Measurements from ENCODE around the gene ATP5PD.
"Not testable (repeated sequence)": the region's sequence is repeated elsewhere in the genome, so short reads cannot be mapped to it uniquely, and the experiment has no call there.

The ATP5PD gene

DNA sequence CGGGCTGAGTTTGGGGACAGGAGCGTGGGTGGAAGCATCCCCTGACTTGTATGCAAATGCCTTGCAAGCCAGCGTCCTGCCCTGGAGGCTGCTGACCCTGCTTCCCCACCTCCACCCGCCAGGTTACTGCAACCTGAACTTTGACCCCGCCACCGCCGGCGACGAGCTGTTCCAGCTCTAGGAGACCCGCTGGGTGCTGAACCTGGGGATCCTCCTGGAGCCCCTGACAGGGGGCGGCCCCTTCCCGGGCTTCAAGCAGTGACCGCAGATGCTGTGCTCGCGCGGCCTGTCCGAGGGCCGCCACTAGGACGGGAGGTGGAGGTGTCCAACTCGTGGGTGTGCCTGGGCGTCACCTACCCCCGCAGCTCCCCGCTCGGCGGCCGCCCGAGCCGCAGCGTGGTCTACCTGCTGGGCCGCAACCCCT is 30.3 kb upstream of the ATP5PD start:
- no peak for DNase-seq

DNA sequence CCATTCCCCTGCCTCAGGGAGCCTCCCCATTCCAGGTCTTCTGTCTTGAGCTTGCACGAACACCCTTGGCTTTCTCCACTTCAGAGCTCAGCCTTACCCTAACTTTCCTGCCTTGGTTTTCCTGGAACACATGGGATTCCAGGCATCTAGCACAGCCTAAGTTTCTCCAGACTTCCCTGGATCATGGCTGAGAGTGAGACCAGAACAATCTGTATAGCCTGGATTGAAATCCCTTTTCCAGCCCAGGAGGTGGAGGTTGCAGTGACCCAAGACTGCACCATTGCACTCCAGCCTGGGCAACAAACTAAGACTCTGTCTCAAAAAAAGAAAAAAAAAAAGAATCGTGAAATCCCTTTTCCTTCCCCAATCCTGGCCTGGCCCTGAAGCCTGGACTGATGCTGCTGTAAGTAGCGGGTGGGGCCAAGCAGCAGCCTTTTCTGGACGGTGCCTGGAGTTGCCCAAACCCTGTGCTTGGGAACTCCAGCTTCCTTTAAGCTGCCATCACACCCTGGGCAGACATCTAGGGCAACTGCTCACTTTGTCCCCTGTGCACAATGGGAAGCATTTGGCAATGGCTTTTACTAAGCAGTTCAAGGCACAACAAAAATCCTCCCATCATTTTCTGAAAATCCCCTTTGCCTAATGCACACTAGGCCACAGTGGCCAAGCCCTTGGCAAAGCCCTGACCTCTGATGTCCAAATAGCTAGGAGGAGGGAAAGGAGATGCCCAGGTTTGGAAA is 29.0 kb upstream of the ATP5PD start:
- no peak for DNase-seq

DNA sequence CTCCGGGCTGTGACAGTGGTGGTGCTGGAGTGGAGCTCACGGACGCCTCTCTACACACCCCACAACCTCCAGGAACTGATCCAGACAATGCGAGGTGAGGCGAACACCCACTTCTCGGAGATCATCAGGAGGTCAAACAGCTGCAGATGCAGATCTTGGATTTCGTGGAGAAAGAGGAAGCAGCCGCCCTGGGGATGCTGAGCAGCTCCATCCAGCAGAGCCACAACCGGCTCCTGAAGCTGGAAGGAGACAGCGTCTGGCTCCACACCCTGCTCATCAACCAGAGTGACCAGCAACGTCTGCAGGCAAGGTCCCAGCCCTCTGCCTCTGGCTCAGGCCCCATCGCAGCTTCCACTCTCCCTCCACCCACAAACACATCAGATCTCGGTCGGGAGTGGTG is 27.8 kb upstream of the ATP5PD start:
- no peak for DNase-seq

DNA sequence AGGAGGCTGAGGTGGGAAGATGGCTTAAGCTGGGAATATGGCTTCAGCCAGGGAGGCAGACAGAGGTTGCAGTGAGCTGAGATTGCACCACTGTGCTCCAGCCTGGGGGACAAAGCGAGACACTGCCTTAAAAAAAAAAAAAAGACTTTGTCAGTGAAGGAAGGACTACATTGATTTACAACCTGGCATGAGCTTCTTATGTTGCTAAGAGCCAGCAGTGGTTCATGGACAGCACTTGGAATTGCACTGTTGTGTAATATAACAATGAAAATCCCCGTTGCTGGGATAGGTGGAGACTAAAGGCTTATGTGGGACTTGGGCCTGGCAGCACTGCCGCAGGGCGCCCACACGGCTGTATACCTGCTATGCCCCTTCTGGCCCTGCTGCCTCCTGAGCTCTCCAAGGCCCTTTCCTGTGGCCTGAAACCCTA is 26.9 kb upstream of the ATP5PD start:
- DNase-seq = no peak

DNA sequence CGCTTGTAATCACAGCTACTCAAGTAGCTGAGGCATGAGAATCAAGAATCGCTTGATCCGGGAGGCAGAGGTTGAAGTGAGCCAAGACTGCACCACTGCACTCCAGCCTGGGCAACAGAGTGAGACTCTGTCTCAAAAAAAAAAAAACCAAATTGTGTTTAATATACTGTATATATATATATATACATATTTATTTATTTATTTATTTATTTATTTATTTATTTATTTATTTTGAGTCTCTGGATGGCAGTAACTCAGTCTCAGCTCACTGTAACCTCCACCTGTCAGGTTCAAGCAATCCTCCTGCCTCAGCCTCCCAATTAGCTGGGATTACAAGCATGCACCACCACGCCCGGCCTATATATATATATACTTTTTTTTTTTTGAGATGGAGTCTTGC is 26.1 kb upstream of the ATP5PD start:
- not testable (repeated sequence) for DNase-seq

- not testable (repeated sequence) for DNase-seq
These were observed 24.9 kb upstream of the ATP5PD start for GRCh38 chr17:75071478-75072271.

DNA sequence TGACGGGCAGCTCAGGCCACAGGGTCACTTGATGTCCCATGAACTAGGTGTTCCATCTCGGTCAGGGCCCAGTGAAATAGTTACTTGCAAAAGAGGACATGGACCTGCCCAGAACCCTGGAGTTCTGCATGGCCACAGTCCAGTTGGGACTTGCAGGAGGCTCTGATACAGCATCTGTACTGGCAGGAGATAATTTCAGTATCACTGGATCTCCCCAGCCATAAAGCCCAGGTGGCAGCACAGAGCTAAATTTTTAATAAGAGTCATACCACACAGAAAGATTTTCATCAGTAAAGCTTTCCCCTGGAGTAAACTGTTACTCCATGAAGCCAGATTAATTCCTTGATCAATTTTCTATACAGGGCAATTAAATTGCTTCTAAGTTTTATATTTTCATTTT is 23.0 kb upstream of the ATP5PD start:
- DNase-seq = no peak

- no peak for DNase-seq
These were observed 22.0 kb upstream of the ATP5PD start for GRCh38 chr17:75068750-75069149.

DNA sequence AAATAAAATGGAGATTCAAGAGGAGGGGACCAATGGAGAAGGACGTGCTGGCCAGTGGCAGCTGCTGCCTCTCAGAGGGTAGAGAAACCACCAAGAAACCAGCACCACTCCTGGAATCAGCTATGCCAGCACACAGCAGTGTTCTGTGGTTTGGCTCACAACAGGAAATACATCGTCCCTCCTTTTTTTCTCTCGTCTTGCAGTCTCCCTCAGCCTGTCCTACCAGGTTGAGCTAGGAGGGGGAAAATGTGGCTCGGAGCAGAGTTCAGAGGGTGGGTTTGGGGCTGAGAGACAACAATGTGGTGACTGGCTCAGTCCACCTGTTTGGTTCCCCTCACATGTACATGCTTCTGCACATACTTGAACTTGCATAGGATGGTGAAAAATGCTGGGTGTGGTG is 21.1 kb upstream of the ATP5PD start:
- DNase-seq = no peak

DNA sequence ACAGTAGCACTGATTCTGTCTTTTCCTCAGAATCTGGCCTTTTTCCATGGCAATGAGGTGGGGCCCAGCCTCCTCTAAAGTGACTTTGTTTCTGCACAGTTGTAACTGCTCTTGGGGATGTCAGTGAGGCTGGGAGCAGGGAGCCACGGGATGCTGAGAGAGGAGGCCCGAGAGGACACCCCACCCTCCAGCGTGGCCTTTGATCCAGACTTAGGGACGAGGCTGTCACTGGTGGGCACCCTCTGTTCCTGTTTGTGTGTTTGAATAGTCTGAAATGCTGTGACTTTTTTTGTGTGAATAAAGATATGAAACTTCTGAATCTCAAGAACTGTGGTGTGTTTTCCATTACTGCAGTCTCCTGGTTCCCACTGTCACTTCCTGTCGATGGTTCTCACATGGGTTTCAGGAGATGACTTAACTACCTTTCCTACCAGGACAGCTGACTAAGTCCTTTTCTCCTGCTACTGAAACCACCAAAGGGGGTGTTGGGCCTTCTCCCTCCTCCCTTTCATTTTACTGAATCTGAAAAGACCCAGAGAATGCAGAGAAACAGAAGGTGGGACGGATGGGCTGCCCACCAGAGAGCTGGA is 18.9 kb upstream of the ATP5PD start:
- no peak for DNase-seq

- no peak for DNase-seq
These were observed 18.2 kb upstream of the ATP5PD start for GRCh38 chr17:75064867-75065561.

DNA sequence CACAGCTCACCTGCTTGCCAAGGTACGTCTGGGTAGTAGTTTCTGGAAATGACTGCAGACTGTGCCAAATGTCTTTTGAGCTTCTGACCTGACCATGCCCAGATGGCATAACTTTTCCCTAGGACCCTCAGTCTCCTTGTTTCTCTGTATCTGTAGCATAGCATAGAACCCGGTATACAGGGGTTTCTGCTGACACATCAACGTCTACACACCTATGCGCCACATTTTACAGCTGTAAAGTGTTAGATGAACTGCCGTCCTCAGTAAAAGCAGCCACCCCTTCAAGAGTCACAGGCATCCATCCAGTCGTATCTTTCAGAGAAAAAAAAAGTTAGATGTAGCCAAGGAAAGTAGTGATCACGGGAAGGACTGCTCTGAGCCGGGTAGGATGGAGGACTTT is 17.7 kb upstream of the ATP5PD start:
- DNase-seq = no peak

- no peak for DNase-seq
These were observed 17.3 kb upstream of the ATP5PD start for GRCh38 chr17:75064040-75064439.

GRCh38 chr17:75063626-75064025 is 16.9 kb upstream of the ATP5PD start:
- DNase-seq = no peak

DNA sequence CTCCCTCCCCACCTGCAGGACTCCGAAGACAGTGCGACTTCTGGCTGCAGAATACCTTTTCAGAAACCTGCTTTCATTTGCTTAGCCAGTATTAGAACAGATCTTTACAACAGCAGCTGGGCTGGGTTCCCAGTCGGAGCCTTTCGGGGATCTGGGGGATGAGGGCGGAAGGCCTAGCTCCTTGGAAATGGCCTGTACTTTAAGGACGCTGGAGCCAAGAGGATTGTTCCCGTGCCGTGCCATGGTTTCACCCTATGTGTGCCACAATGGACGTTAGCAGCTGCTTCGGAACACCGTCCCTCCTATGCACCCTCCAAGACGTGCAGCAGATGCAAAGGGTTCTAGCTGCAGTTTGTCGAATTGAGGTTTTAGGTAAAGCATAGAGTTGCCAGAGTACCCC is 16.4 kb upstream of the ATP5PD start:
- no peak for DNase-seq

- DNase-seq = no peak
These were observed 14.8 kb upstream of the ATP5PD start for GRCh38 chr17:75061618-75062017.

GRCh38 chr17:75061055-75061438 is 14.3 kb upstream of the ATP5PD start:
- DNase-seq = no peak

- no peak for DNase-seq
These were observed 13.8 kb upstream of the ATP5PD start for GRCh38 chr17:75060434-75061054.

- no peak for DNase-seq
These were observed 12.9 kb upstream of the ATP5PD start for GRCh38 chr17:75059369-75060345.

DNA sequence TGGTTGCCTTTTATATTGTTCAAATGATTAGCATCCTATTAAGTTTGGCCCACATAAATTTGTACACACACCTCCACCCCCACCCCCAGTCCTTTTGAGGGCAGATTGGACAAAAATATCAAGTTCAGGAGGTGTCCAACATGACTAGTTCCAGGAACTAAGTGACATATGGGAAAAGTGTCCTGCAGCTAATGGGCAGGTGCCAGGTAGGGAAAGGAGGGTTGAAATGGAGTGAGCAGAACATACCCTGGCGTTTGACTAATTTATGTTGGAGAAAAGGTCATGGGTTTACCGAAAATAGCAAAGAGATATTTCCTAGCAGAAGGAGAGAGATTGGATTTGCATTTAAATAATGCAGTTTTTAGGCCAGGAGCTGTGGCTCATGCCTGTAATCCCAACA is 5.2 kb upstream of the ATP5PD start:
- DNase-seq = no peak

DNA sequence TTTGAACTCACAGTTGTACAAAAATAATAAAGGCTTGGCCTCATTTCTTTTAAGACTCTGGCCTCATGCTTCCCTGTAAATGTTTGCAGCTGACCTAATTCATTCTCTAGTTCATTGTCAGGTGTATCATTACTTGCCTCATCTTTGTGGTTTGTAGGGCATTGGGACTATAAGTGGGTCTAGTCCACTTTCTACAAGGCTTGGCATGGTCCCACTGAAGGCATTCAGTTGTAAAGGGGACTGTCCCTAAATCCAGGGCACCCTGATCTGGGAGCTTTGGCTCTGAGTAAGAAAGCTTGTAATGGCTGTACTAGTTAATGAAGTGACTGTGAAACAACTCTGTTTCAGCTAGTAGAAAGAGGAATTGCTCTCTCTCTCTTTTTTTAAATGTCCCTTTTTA is 2.9 kb upstream of the ATP5PD start:
- DNase-seq = no peak

GRCh38 chr17:75049057-75049456 is 2.3 kb upstream of the ATP5PD start:
- no peak for DNase-seq
